ENCODE data around the gene ESYT2. TPM values are rescaled to one million over a fixed set of nuclear protein-coding genes. Genes with fewer than 3 reads are reported as not detected.

The ESYT2 gene
- polyA plus RNA-seq, 3 donors: 14.0 to 24.1 (median 22.0) TPM

DNA sequence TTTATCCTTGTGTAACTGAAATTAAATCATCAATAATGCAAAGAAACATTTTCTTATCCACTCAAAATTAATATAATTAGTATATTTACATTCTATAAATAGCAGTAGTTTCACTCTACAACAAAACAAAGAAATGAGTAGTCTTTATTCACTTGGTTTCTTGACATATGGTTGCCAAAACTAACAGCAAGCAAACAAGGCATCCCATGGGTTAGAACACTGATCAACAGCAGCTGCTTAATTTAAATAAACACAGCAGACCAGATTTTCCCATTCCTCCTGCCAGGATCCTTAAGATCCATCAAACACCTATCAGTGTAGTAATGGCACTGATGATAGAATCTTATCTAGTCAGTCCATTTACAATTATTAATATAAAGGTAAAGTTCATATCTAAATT, 146.9 kb downstream of the ESYT2 start:
- intact Hi-C loops (cut with micrococcal nuclease): no loop called here
- peaks cover 3% of the 10 kb centered on the region for H3K79me2 ChIP-seq (ENCODE audit: insufficient read depth, low read length)
- Mint-ChIP-seq H3K27ac (no peak overlapping the region), H3K4me3 (no peak overlapping the region), H3K27me3 (ENCODE audit: low read depth in 3 of 3) (peaks cover 0 to 1% (median 0%) of the 10 kb centered on the region in 3 donors), H3K36me3 (peaks cover 57 to 74% of the 10 kb centered on the region in 2 donors), H3K9me3 (no peaks in the 10 kb centered on the region), H3K4me1 (no peaks in the 10 kb centered on the region)
- H3K9me3 ChIP-seq (replicated peaks in 1 of 2; ENCODE audit: control insufficient read depth in 1 of 2, insufficient read depth in 1 of 2, low read length in 2 of 2): no peaks in the 10 kb centered on the region
- TF ChIP-seq, protein P1, sequence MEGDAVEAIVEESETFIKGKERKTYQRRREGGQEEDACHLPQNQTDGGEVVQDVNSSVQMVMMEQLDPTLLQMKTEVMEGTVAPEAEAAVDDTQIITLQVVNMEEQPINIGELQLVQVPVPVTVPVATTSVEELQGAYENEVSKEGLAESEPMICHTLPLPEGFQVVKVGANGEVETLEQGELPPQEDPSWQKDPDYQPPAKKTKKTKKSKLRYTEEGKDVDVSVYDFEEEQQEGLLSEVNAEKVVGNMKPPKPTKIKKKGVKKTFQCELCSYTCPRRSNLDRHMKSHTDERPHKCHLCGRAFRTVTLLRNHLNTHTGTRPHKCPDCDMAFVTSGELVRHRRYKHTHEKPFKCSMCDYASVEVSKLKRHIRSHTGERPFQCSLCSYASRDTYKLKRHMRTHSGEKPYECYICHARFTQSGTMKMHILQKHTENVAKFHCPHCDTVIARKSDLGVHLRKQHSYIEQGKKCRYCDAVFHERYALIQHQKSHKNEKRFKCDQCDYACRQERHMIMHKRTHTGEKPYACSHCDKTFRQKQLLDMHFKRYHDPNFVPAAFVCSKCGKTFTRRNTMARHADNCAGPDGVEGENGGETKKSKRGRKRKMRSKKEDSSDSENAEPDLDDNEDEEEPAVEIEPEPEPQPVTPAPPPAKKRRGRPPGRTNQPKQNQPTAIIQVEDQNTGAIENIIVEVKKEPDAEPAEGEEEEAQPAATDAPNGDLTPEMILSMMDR (IDR thresholded peaks at IDR 0.05): no peak
- H3K4me2 ChIP-seq (replicated peaks; ENCODE audit: extremely low read depth, low read length, poor library complexity, severe bottlenecking): no peak overlapping the region
- no peaks in the 10 kb centered on the region for H4K20me1 ChIP-seq (ENCODE audit: insufficient read depth, low read length)
- no peak overlapping the region for H3K4me3 ChIP-seq (replicated peaks in 1 of 3; ENCODE audit: low read depth in 2 of 3, low read length in 3 of 3)
- no peaks in the 10 kb centered on the region for H3K27me3 ChIP-seq (ENCODE audit: control insufficient read depth in 2 of 2, insufficient read depth in 2 of 2, low read length in 2 of 2)
- H3K9ac ChIP-seq (ENCODE audit: insufficient read depth, low read length, poor library complexity, severe bottlenecking): no peak overlapping the region
- DNase-seq: no peak
- H3K4me1 ChIP-seq (ENCODE audit: control insufficient read depth in 1 of 2, insufficient read depth in 2 of 2, low read length in 2 of 2): no peaks in the 10 kb centered on the region
- peaks cover 71 to 94% of the 10 kb centered on the region in 2 donors for H3K36me3 ChIP-seq (replicated peaks in 1 of 2; ENCODE audit: control insufficient read depth in 1 of 2, insufficient read depth in 2 of 2, low read length in 2 of 2)
- no peak overlapping the region for H2AFZ ChIP-seq (ENCODE audit: insufficient read depth, low read depth, low read length, poor library complexity, severe bottlenecking)
- no peak overlapping the region for H3K27ac ChIP-seq (ENCODE audit: low read depth in 1 of 2, low read length in 2 of 2)

Other genes with a start within 250 kb of the ESYT2 start
- 1 to 10 TPM in 1 of 3 donors, under 1 TPM in 2; 0.25 to 1.4 (median 0.97) TPM for gene PTPRN2, start 241.7 kb downstream of the ESYT2 start, polyA plus RNA-seq
- 1 to 10 TPM; 1.1 to 3.1 (median 1.7) TPM for gene NCAPG2, start 124.7 kb downstream of the ESYT2 start, polyA plus RNA-seq
- gene DYNC2I1, start 27.0 kb upstream of the ESYT2 start, polyA plus RNA-seq: 1 to 10 TPM; 4.3 to 6.1 (median 4.9) TPM

Data from CD14-positive monocyte (primary cell).